Panc1 (cell line): ENCODE data around the gene RPLP1.

Source experiments
- CTCF ChIP-seq: fragments of 450-650 bp; IDR thresholded peaks from 2 replicates; pipeline ENCODE4 v1.5.1; 2017; ENCODE audit warnings: mild to moderate bottlenecking
- POLR2AphosphoS5 ChIP-seq: IDR thresholded peaks from 2 replicates; pipeline ENCODE4 v1.6.1; 2012; ENCODE audit warnings: mild to moderate bottlenecking, low read depth, low read length, moderate library complexity
- SIN3A ChIP-seq: IDR thresholded peaks from 2 replicates; pipeline ENCODE4 v1.6.1; 2012; ENCODE audit warnings: low read depth, mild to moderate bottlenecking, low read length, moderate library complexity, borderline replicate concordance; ENCODE audit not compliant: insufficient read depth
- TCF7L2 ChIP-seq: IDR thresholded peaks from 2 replicates; pipeline ENCODE4 v1.6.1; 2011; ENCODE audit warnings: mild to moderate bottlenecking, low read depth, low read length, inconsistent platforms
- TF ChIP-seq, protein P1 (sequence below), 2 experiments: IDR thresholded peaks; 2 replicates each; pipeline ENCODE4 v1.6.1; 2011 to 2012; ENCODE audit warnings: low read depth in 2 of 2, control low read depth in 1 of 2, low read length in 1 of 2, mild to moderate bottlenecking in 1 of 2, moderate library complexity in 1 of 2; ENCODE audit not compliant: insufficient read depth in 1 of 2

DNA sequence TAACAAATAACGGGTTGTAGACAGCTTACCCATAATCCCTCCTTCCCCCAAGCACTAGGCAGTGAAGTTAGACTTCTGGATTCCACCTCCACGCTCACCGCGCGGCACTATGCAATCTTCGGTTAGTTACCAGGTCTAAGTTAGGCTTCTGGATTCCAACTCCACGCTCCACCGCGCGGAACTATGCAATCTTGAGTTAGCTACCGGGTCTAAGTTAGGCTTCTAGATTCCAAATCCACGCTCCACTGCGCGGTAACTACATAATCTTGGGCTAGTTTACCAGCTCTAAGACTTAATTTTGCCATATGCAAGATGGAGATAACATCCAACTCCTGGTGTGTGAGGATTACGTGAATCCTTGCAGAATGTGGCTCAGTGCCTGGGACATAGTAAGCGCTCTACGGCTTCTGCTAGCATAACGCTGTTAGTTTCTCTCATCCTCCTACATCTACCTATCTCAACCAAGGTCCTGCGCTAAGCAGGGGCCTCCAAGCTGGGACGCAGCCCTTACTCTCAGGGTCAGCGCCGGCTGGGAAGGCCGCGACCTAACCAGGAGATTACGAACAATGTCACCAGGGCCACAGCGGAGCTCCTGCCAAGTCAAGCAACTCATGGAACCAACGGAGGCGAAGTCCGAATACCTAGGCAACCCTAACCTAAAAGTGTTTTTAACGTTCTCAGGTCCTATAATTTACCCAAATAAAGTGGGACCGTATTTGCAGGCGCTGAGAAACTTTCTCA, 497 bp upstream of the RPLP1 start:
- TF ChIP-seq CTCF, result no peak
- TF ChIP-seq POLR2AphosphoS5, result no peak
- TF ChIP-seq, protein P1, sequence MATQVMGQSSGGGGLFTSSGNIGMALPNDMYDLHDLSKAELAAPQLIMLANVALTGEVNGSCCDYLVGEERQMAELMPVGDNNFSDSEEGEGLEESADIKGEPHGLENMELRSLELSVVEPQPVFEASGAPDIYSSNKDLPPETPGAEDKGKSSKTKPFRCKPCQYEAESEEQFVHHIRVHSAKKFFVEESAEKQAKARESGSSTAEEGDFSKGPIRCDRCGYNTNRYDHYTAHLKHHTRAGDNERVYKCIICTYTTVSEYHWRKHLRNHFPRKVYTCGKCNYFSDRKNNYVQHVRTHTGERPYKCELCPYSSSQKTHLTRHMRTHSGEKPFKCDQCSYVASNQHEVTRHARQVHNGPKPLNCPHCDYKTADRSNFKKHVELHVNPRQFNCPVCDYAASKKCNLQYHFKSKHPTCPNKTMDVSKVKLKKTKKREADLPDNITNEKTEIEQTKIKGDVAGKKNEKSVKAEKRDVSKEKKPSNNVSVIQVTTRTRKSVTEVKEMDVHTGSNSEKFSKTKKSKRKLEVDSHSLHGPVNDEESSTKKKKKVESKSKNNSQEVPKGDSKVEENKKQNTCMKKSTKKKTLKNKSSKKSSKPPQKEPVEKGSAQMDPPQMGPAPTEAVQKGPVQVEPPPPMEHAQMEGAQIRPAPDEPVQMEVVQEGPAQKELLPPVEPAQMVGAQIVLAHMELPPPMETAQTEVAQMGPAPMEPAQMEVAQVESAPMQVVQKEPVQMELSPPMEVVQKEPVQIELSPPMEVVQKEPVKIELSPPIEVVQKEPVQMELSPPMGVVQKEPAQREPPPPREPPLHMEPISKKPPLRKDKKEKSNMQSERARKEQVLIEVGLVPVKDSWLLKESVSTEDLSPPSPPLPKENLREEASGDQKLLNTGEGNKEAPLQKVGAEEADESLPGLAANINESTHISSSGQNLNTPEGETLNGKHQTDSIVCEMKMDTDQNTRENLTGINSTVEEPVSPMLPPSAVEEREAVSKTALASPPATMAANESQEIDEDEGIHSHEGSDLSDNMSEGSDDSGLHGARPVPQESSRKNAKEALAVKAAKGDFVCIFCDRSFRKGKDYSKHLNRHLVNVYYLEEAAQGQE (IDR thresholded peaks at IDR 0.05; ENCODE audit: insufficient read depth in 1 of 2, low read depth in 2 of 2, low read length in 1 of 2), result no peak
- no peak for TF ChIP-seq TCF7L2
- TF ChIP-seq SIN3A, result no peak
